Natural killer cell (primary cell): ENCODE data around the gene TEX22. TPM values are rescaled to one million over a fixed set of nuclear protein-coding genes. Genes with fewer than 3 reads are reported as not detected.

ENCODE experiments used
- ATAC-seq, 3 donors: fragments of 150-1000 bp in 2 of 3; fragments of 200-7000 bp in 1 of 3; cut with Tn5 transposase; 1 replicate in 1 of 3; 2 replicates in 2 of 3; pipeline ENCODE4 v1.10.0; 2021; ENCODE audit warnings: mild to moderate bottlenecking in 2 of 3, moderate library complexity in 2 of 3
- DNase-seq, 2 donors: peaks; one replicate each; pipeline versions ENCODE4 v3.0.0 to v3.0.0-alpha.2; 2013 to 2021; ENCODE audit warnings: mixed read lengths in 1 of 2
- H3K27ac ChIP-seq: one replicate; pipeline ENCODE4 v1.5.1; 2013; ENCODE audit warnings: mild to moderate bottlenecking, low read length
- H3K27me3 ChIP-seq: one replicate; pipeline ENCODE4 v1.6.1; 2013; ENCODE audit warnings: low read length; ENCODE audit not compliant: control insufficient read depth, insufficient read depth
- H3K36me3 ChIP-seq: one replicate; pipeline ENCODE4 v1.6.1; 2013; ENCODE audit warnings: low read length; ENCODE audit not compliant: control insufficient read depth, insufficient read depth
- H3K4me1 ChIP-seq: one replicate; pipeline ENCODE4 v1.6.1; 2013; ENCODE audit warnings: low read length; ENCODE audit not compliant: control insufficient read depth, insufficient read depth
- H3K4me3 ChIP-seq: one replicate; pipeline ENCODE4 v1.5.1; 2013; ENCODE audit warnings: low read length
- H3K9me3 ChIP-seq: one replicate; pipeline ENCODE4 v1.6.1; 2013; ENCODE audit warnings: low read length; ENCODE audit not compliant: control insufficient read depth, insufficient read depth
- H3K27ac Mint-ChIP-seq, 2 donors: one replicate each; pipeline ENCODE4 v1.8.0; 2022; ENCODE audit warnings: mild to moderate bottlenecking in 2 of 2, mixed read lengths in 2 of 2, moderate library complexity in 1 of 2
- H3K27me3 Mint-ChIP-seq, 2 donors: one replicate each; pipeline ENCODE4 v1.8.0; 2022; ENCODE audit warnings: low read depth in 2 of 2, mixed read lengths in 2 of 2
- H3K36me3 Mint-ChIP-seq: one replicate; pipeline ENCODE4 v1.8.0; 2022; ENCODE audit warnings: mixed read lengths
- H3K4me1 Mint-ChIP-seq, 2 donors: one replicate each; pipeline ENCODE4 v1.8.0; 2022; ENCODE audit warnings: mixed read lengths in 2 of 2
- H3K4me3 Mint-ChIP-seq: one replicate; pipeline ENCODE4 v1.8.0; 2022; ENCODE audit warnings: mild to moderate bottlenecking, moderate library complexity, mixed read lengths
- H3K9me3 Mint-ChIP-seq, 2 donors: one replicate each; pipeline ENCODE4 v1.8.0; 2022; ENCODE audit warnings: mixed read lengths in 2 of 2
- WGBS: methylation state at CpG from one replicate; pipeline ENCODE4 v1.1.7; 2013; ENCODE audit warnings: missing lambda C conversion rate; ENCODE audit not compliant: insufficient coverage; 5-methylcytosine and 5-hydroxymethylcytosine counted together
- intact Hi-C: fragments of 100-400 bp; cut with micrococcal nuclease; formaldehyde crosslinking; loops from one replicate; pipeline ENCODE4 v1.14.2; 2022
- total RNA-seq, 4 donors: library from RNA; stranded (reverse); fragments of 120-200 nt in 1 of 4; gene quantifications; one replicate each; pipeline versions ENCODE4 v1.2.3 to v1.2.4, GENCODE V29; 2013 to 2022
- TF ChIP-seq, protein P1 (sequence below): fragments of 200-600 bp; IDR thresholded peaks from one replicate; pipeline ENCODE4 v1.8.0; 2022; ENCODE audit warnings: antibody characterized with exemption

Gene TEX22
- total RNA-seq, 3 donors from 2014 or later (not counting 1 experiment from before 2014, with no cell fraction given): 0.23 to 1.9 (median 1.8) TPM

DNA sequence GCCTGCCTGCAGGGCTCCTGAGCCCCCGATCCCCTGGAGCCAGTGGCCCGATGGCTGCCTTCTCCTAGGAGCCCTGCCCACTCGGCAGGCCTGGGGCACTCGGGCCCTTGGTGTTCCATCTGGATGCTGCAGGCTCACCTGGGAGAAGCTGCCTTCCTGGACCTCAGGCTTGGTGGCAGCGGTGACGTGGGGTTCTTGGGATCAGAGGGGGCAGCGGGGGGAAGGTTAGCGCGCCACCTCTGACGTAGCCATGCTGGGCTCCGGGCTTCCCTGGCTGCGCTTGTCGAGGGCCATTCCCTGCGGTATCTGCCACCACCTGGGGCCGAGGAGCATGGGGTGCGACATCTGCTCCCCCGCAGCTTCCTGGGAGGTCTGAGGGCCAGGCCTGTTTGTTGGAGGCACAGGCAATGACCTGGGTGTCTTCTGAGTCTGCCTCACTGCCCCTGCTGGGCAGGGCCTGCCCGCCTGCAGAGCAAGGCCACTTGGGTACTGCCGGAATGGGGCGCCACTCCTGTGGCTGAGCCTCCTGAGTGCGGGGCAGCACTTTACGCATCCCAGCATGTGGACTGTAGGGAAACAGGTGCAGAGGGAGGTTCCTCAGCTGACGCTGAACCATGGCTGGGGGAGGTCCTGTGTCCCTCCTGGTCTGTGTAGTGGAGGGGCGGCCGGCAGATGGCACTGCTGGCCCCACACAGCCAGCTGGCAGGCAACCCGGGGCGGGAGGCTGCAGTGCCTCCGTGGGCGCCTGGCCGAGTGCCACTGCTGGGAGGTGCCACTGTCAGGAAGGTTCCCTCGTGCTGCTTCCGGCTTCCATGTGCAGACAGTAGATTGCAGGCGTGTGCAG, 41.6 kb downstream of the TEX22 start:
- Mint-ChIP-seq H3K9me3 (no peaks in the 10 kb centered on the region), H3K27ac (no peak overlapping the region), H3K36me3 (no peaks in the 10 kb centered on the region), H3K4me1 (peaks cover 15 to 20% of the 10 kb centered on the region in 2 donors), H3K27me3 (no peaks in the 10 kb centered on the region), H3K4me3 (no peak overlapping the region)
- no peaks in the 10 kb centered on the region for H3K9me3 ChIP-seq
- intact Hi-C loops: no loop called here
- H3K27ac ChIP-seq: no peak overlapping the region
- DNase-seq: no peak
- WGBS: 95% methylated on average over 33 of the region's 33 CpGs
- H3K4me3 ChIP-seq: no peak overlapping the region
- TF ChIP-seq, protein P1, sequence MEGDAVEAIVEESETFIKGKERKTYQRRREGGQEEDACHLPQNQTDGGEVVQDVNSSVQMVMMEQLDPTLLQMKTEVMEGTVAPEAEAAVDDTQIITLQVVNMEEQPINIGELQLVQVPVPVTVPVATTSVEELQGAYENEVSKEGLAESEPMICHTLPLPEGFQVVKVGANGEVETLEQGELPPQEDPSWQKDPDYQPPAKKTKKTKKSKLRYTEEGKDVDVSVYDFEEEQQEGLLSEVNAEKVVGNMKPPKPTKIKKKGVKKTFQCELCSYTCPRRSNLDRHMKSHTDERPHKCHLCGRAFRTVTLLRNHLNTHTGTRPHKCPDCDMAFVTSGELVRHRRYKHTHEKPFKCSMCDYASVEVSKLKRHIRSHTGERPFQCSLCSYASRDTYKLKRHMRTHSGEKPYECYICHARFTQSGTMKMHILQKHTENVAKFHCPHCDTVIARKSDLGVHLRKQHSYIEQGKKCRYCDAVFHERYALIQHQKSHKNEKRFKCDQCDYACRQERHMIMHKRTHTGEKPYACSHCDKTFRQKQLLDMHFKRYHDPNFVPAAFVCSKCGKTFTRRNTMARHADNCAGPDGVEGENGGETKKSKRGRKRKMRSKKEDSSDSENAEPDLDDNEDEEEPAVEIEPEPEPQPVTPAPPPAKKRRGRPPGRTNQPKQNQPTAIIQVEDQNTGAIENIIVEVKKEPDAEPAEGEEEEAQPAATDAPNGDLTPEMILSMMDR: no peak
- no peaks in the 10 kb centered on the region for H3K27me3 ChIP-seq
- H3K36me3 ChIP-seq: peaks cover 13% of the 10 kb centered on the region
- no peak for ATAC-seq
- H3K4me1 ChIP-seq: no peaks in the 10 kb centered on the region

GRCh38 chr14:105440554-105440900, 42.2 kb downstream of the TEX22 start:
- DNase-seq: no peak
- peaks cover 13% of the 10 kb centered on the region for H3K36me3 ChIP-seq
- no peaks in the 10 kb centered on the region for H3K9me3 ChIP-seq
- H3K27me3 ChIP-seq: no peaks in the 10 kb centered on the region
- Mint-ChIP-seq H3K27ac (no peak overlapping the region), H3K27me3 (no peaks in the 10 kb centered on the region), H3K4me3 (no peak overlapping the region), H3K4me1 (peaks cover 10 to 16% of the 10 kb centered on the region in 2 donors), H3K36me3 (no peaks in the 10 kb centered on the region), H3K9me3 (no peaks in the 10 kb centered on the region)
- H3K4me1 ChIP-seq: no peaks in the 10 kb centered on the region
- WGBS: 98% methylated on average over 15 of the region's 15 CpGs
- no peak overlapping the region for H3K4me3 ChIP-seq
- intact Hi-C loops: no loop called here
- no peak for ATAC-seq
- TF ChIP-seq, protein P1: no peak
- no peak overlapping the region for H3K27ac ChIP-seq

DNA sequence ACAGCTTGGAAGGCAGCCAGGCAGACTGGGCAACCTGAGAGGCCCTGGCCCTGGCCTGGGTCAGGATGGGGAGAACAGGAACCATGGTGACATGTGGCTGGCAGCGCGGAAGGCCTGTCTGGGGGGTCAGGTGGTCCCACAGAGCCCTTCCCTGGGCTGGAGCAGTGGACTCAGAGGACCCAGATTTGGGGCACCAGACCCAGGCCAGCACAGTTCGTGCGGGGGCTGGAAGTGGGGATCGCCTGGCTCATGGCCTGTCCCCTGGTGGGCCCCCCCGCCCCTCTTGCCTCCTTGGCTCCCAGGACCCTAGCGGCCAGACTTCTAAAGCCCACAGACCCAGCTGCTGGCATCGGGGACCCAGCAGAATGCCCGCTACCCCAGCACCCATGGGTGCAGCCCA, 42.7 kb downstream of the TEX22 start:
- no peaks in the 10 kb centered on the region for H3K36me3 Mint-ChIP-seq
- H3K27ac Mint-ChIP-seq: no peak overlapping the region
- no peaks in the 10 kb centered on the region for H3K27me3 Mint-ChIP-seq
- H3K27me3 ChIP-seq: no peaks in the 10 kb centered on the region
- TF ChIP-seq, protein P1: no peak
- DNase-seq: no peak
- no peak overlapping the region for H3K4me3 Mint-ChIP-seq
- H3K36me3 ChIP-seq: peaks cover 13% of the 10 kb centered on the region
- intact Hi-C loops: no loop called here
- no peak for ATAC-seq
- no peaks in the 10 kb centered on the region for H3K4me1 ChIP-seq
- H3K27ac ChIP-seq: no peak overlapping the region
- H3K9me3 ChIP-seq: no peaks in the 10 kb centered on the region
- H3K4me1 Mint-ChIP-seq: peaks cover 7 to 13% of the 10 kb centered on the region in 2 donors
- H3K4me3 ChIP-seq: no peak overlapping the region
- H3K9me3 Mint-ChIP-seq: no peaks in the 10 kb centered on the region
- WGBS: 98% methylated on average over 9 of the region's 9 CpGs

DNA sequence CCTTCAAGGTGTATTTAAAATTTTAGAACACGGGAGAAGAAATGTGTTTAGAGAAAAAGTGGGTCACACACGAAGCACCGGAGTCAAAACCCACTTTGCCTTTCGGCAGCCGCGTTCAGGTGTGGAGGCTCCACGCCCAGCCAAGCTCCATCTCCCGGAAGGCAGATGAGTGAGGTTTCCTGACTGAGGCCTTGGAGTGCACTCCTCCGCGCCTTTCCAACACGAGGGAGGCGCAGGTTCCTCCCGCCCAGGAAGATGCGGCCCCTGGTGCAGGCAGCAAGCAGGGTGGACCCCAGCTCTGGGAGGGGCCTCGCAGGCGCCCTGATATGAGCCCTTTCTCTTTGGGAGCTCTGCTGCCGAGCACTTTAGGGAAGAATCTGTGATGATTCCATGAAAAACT, 43.8 kb downstream of the TEX22 start:
- H3K4me1 ChIP-seq: no peaks in the 10 kb centered on the region
- H3K4me3 ChIP-seq: no peak overlapping the region
- no peaks in the 10 kb centered on the region for H3K9me3 ChIP-seq
- ATAC-seq (no peak), DNase-seq (no peak)
- intact Hi-C loops: no loop called here
- Mint-ChIP-seq H3K27ac (no peak overlapping the region), H3K27me3 (no peaks in the 10 kb centered on the region), H3K4me3 (no peak overlapping the region), H3K36me3 (no peaks in the 10 kb centered on the region), H3K4me1 (peaks cover 0 to 7% of the 10 kb centered on the region in 2 donors), H3K9me3 (no peaks in the 10 kb centered on the region)
- H3K36me3 ChIP-seq: peaks cover 13% of the 10 kb centered on the region
- TF ChIP-seq, protein P1: no peak
- WGBS: 86% methylated on average over 17 of the region's 17 CpGs
- no peaks in the 10 kb centered on the region for H3K27me3 ChIP-seq
- no peak overlapping the region for H3K27ac ChIP-seq
